MG63 (cell line): ENCODE results near the gene SDHA. TPM values are rescaled to one million over a fixed set of nuclear protein-coding genes. Genes with fewer than 3 reads are reported as not detected.
"Not testable (repeated sequence)": the region's sequence is repeated elsewhere in the genome, so short reads cannot be mapped to it uniquely, and the experiment has no call there.

ENCODE experiments used
- DNase-seq: peaks from one replicate; pipeline ENCODE4 v3.0.0-alpha.2; 2020
- H3K27me3 ChIP-seq: fragments of 250-450 bp; sonication (Bioruptor Pico); 2 replicates; pipeline ENCODE4 v1.5.1; 2020; ENCODE audit warnings: mild to moderate bottlenecking, moderate library complexity
- H3K36me3 ChIP-seq: fragments of 250-450 bp; sonication (Bioruptor Pico); 2 replicates; pipeline ENCODE4 v1.5.1; 2020; ENCODE audit warnings: mild to moderate bottlenecking, moderate library complexity
- H3K4me3 ChIP-seq: fragments of 250-450 bp; sonication (Bioruptor Pico); 2 replicates; pipeline ENCODE4 v1.5.1; 2020; ENCODE audit warnings: mild to moderate bottlenecking, moderate library complexity
- H3K9me3 ChIP-seq: fragments of 250-450 bp; sonication (Bioruptor Pico); 2 replicates; pipeline ENCODE4 v1.5.1; 2020; ENCODE audit warnings: mild to moderate bottlenecking, moderate library complexity
- total RNA-seq: library from RNA; depleted of rRNA; stranded (reverse); fragments of >200 nt; shearing (Covaris generic); gene quantifications from 2 replicates; pipeline ENCODE4 v1.2.3, GENCODE V29; 2014; ENCODE audit warnings: low replicate concordance

Gene SDHA
- total RNA-seq, 1 experiment from 2014 or later, result 128 TPM

GRCh38 chr5:230711-231110 lies 12.6 kb downstream of the SDHA start:
- H3K27me3 ChIP-seq, result no peaks in the 10 kb centered on the region
- no peaks in the 10 kb centered on the region for H3K9me3 ChIP-seq
- no peak overlapping the region for H3K4me3 ChIP-seq
- peaks cover 61% of the 10 kb centered on the region for H3K36me3 ChIP-seq
- no peak for DNase-seq

DNA sequence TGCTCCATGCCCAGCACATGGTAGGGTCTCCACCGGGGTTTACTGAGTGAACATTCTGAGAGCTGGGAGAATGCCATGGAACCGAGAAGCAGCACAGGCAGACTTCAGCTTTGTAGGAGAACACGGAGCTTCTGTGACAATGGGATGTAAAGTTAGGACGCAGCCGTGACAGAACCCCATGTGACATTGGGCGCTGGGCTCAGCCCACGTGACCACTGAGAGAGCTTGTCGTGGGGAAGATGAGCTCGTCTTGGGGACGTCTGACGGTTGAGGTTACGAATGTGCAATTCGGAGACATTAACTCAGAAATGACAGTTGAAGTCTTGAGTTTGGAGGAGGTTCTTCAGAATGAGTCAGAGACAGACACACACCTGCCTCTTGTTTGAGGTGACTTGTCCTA lies 13.5 kb downstream of the SDHA start:
- no peak overlapping the region for H3K4me3 ChIP-seq
- DNase-seq, result no peak
- H3K27me3 ChIP-seq, result no peaks in the 10 kb centered on the region
- no peaks in the 10 kb centered on the region for H3K9me3 ChIP-seq
- peaks cover 56% of the 10 kb centered on the region for H3K36me3 ChIP-seq

GRCh38 chr5:233426-233825 lies 15.3 kb downstream of the SDHA start:
- H3K27me3 ChIP-seq, H3K4me3 ChIP-seq, DNase-seq, H3K9me3 ChIP-seq: not testable (repeated sequence)
- H3K36me3 ChIP-seq, result peaks cover 46% of the 10 kb centered on the region

- H3K27me3 ChIP-seq, result no peaks in the 10 kb centered on the region
- no peak overlapping the region for H3K4me3 ChIP-seq
- no peaks in the 10 kb centered on the region for H3K9me3 ChIP-seq
- DNase-seq, result no peak
- peaks cover 36% of the 10 kb centered on the region for H3K36me3 ChIP-seq
Observed at GRCh38 chr5:234450-234849, 16.3 kb downstream of the SDHA start.

GRCh38 chr5:235527-235926 lies 17.4 kb downstream of the SDHA start:
- H3K36me3 ChIP-seq, result peaks cover 39% of the 10 kb centered on the region
- not testable (repeated sequence) for H3K9me3 ChIP-seq, H3K27me3 ChIP-seq, H3K4me3 ChIP-seq, DNase-seq

DNA sequence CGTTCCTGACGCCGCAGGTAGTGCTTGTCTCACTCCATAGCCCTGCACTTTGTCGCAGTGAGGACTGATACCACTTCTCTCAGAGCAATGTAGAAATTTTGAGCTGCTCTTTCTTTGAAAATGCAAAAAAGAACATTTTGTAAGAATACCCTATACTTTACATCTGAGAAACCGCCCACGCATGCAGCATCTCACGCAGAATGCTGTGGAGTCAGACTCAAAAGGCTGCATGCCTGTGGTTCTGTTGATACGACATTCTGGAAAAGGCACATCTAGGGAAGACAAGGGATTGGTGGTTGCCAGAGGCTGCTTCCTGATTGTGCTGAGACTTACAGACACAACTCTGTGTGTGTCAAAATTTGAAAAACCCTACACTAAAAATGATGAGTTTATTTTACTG lies 19.8 kb downstream of the SDHA start:
- not testable (repeated sequence) for DNase-seq, H3K9me3 ChIP-seq, H3K4me3 ChIP-seq, H3K27me3 ChIP-seq
- peaks cover 57% of the 10 kb centered on the region for H3K36me3 ChIP-seq

- DNase-seq, H3K9me3 ChIP-seq, H3K4me3 ChIP-seq, H3K27me3 ChIP-seq: not testable (repeated sequence)
- H3K36me3 ChIP-seq, result peaks cover 52% of the 10 kb centered on the region
Observed at GRCh38 chr5:240550-240949, 22.4 kb downstream of the SDHA start.

- not testable (repeated sequence) for H3K27me3 ChIP-seq, DNase-seq, H3K9me3 ChIP-seq, H3K4me3 ChIP-seq
- H3K36me3 ChIP-seq, result peaks cover 54% of the 10 kb centered on the region
Observed at GRCh38 chr5:241045-241669, 23.0 kb downstream of the SDHA start.

GRCh38 chr5:243683-244367 lies 25.7 kb downstream of the SDHA start:
- DNase-seq, H3K4me3 ChIP-seq, H3K9me3 ChIP-seq, H3K27me3 ChIP-seq: not testable (repeated sequence)
- H3K36me3 ChIP-seq, result peaks cover 71% of the 10 kb centered on the region

DNA sequence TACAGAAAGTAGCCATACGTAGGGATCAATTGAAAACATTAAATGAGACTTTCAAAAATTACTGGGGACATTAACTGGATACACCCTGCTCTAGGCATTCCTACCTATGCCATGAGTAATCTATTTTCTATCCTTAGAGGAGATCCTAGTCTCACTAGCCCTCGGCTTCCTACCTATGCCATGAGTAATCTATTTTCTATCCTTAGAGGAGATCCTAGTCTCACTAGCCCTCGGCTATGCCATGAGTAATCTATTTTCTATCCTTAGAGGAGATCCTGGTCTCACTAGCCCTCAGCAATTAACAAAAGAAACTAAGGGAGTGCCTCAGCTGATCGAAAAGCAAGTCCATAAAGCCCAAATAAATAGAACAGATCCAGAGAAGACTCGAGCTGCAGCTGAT lies 27.6 kb downstream of the SDHA start:
- H3K4me3 ChIP-seq, H3K9me3 ChIP-seq, H3K27me3 ChIP-seq, DNase-seq: not testable (repeated sequence)
- peaks cover 72% of the 10 kb centered on the region for H3K36me3 ChIP-seq

- peaks cover 49% of the 10 kb centered on the region for H3K36me3 ChIP-seq
- H3K9me3 ChIP-seq, DNase-seq, H3K4me3 ChIP-seq, H3K27me3 ChIP-seq: not testable (repeated sequence)
Observed at GRCh38 chr5:250396-250795, 32.3 kb downstream of the SDHA start.

DNA sequence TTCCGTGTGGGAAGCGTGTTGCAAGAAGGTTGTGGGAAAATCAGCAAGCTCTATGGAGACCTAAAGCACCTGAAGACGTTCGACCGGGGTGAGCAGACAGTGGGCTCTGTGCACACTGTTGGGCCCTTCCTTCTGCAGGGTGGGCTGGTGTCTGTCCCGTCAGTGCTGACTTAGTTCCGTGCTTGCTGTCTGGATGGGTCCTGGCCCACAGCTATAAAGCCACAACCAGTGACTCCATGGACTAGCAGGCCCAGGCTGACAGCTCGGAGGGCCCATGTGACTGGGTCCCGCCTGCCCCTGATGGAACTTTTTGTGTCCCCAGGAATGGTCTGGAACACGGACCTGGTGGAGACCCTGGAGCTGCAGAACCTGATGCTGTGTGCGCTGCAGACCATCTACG lies 32.9 kb downstream of the SDHA start:
- not testable (repeated sequence) for H3K4me3 ChIP-seq, DNase-seq, H3K9me3 ChIP-seq, H3K27me3 ChIP-seq
- peaks cover 45% of the 10 kb centered on the region for H3K36me3 ChIP-seq

DNA sequence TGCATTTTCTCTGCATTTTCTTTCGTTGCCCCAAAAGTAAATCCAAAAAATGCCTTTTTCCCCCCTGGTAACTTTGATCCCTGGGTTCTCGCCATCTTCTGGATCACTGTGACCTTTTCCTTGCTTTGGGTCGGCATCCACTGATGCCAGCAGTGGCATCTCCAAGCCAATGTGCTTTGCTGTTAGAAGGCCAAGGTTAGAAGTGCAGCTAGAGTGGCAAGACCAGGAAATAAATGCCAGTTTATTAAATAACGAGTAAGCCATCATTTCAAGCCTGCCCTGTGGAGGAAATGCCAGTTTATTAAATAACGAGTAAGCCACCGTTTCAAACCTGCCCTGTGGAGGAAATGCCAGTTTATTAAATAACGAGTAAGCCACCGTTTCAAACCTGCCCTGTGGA lies 33.4 kb downstream of the SDHA start:
- H3K9me3 ChIP-seq, result not testable (repeated sequence)

DNA sequence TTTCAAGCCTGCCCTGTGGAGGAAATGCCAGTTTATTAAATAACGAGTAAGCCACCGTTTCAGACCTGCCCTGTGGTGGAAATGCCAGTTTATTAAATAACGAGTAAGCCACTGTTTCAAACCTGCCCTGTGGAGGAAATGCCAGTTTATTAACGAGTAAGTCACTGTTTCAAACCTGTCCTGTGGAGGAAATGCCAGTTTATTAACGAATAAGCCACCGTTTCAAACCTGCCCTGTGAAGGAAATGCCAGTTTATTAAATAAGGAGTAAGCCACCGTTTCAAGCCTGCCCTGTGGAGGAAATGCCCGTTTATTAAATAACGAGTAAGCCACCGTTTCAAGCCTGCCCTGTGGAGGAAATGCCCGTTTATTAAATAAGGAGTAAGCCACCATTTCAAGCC lies 33.9 kb downstream of the SDHA start:
- H3K9me3 ChIP-seq, H3K4me3 ChIP-seq, DNase-seq, H3K27me3 ChIP-seq: not testable (repeated sequence)
- peaks cover 46% of the 10 kb centered on the region for H3K36me3 ChIP-seq

More for the DNA sequence above, 33.4 kb downstream of the SDHA start:
- H3K27me3 ChIP-seq, H3K4me3 ChIP-seq, DNase-seq: not testable (repeated sequence)
- peaks cover 47% of the 10 kb centered on the region for H3K36me3 ChIP-seq

- H3K27me3 ChIP-seq, result no peaks in the 10 kb centered on the region
- H3K9me3 ChIP-seq, result no peaks in the 10 kb centered on the region
- H3K36me3 ChIP-seq, result peaks cover 48% of the 10 kb centered on the region
- no peak overlapping the region for H3K4me3 ChIP-seq
- no peak for DNase-seq
Observed at GRCh38 chr5:252546-252945, 34.4 kb downstream of the SDHA start.

DNA sequence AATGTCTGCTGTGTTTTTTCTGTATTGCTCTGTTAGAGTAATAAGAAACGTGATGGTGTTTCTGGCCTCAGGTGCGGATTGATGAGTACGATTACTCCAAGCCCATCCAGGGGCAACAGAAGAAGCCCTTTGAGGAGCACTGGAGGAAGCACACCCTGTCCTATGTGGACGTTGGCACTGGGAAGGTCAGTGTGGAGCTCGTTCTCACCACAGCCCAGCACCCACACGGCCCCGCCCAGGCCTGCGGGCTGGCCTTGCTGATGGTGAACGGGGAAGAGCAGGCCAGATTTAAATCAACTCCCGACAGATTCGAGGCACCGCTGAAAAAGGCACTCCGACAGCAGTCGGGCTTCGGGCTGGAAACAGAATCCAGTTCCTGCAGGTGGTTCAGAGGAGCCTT lies 36.2 kb downstream of the SDHA start:
- not testable (repeated sequence) for DNase-seq, H3K4me3 ChIP-seq, H3K27me3 ChIP-seq, H3K9me3 ChIP-seq
- peaks cover 30% of the 10 kb centered on the region for H3K36me3 ChIP-seq

DNA sequence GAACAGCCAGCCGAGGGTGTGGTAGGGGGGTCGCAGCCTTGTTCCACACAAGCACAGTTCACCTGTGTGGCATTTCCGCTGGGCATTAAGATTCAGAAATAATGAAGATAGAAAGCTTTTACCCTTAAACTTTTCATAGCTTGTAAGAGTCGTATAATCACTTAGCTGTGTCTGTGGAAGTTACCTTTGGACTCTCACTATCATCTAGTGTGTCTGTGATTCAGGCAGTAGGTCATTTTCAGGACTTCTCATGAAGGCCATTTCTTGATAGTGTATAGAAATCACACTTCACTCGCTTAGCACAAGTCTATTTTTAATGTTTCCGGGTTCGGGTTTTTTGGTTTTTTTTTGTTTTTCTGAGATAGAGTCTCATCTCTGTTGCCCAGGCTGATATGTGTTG lies 37.0 kb downstream of the SDHA start:
- not testable (repeated sequence) for H3K27me3 ChIP-seq, DNase-seq, H3K9me3 ChIP-seq, H3K4me3 ChIP-seq
- H3K36me3 ChIP-seq, result peaks cover 23% of the 10 kb centered on the region

GRCh38 chr5:256347-256746 lies 38.2 kb downstream of the SDHA start:
- H3K36me3 ChIP-seq, result peaks cover 23% of the 10 kb centered on the region
- not testable (repeated sequence) for DNase-seq, H3K27me3 ChIP-seq, H3K9me3 ChIP-seq, H3K4me3 ChIP-seq
